Prostate gland (tissue), 2 donors: ENCODE data around the gene TMEM92. TPM values are rescaled to one million over a fixed set of nuclear protein-coding genes. Genes with fewer than 3 reads are reported as not detected.

Source experiments
- DNase-seq: peaks from one replicate; pipeline ENCODE4 v3.0.0-alpha.2; 2019; ENCODE audit warnings: low spot score
- H3K27ac ChIP-seq, 2 donors: fragments of 200-600 bp; sonication (generic); 2 replicates each; pipeline ENCODE4 v1.5.1; 2017 to 2019
- H3K27me3 ChIP-seq: fragments of 200-600 bp; sonication (generic); replicated peaks from 2 replicates; pipeline ENCODE4 v1.5.1; 2019; ENCODE audit not compliant: insufficient read depth
- H3K36me3 ChIP-seq, 2 donors: fragments of 200-600 bp; sonication (generic); 1 replicate in 1 of 2; 2 replicates in 1 of 2; pipeline versions ENCODE4 v1.5.1 to v1.8.1; 2017 to 2019
- H3K4me1 ChIP-seq: fragments of 200-600 bp; sonication (generic); replicated peaks from 2 replicates; pipeline ENCODE4 v1.5.1; 2019
- H3K4me3 ChIP-seq, 2 donors: fragments of 200-600 bp; sonication (generic); 2 replicates each; pipeline ENCODE4 v1.5.1; 2017 to 2019
- H3K9me3 ChIP-seq: fragments of 200-600 bp; sonication (generic); 2 replicates; pipeline ENCODE4 v1.5.1; 2017
- CTCF ChIP-seq, 4 experiments: fragments of 200-600 bp in 2 of 4; fragments of 450-650 bp in 2 of 4; sonication (generic) in 2 of 4; IDR thresholded peaks; 1 replicate in 3 of 4; 2 replicates in 1 of 4; pipeline ENCODE4 v1.5.1; 2016 to 2019; ENCODE audit warnings: antibody characterized with exemption in 4 of 4, mild to moderate bottlenecking in 2 of 4, moderate library complexity in 2 of 4
- POLR2A ChIP-seq: fragments of 450-650 bp; IDR thresholded peaks from one replicate; pipeline ENCODE4 v1.6.1; 2016; ENCODE audit warnings: antibody characterized with exemption, mild to moderate bottlenecking
- POLR2AphosphoS5 ChIP-seq: sonication (generic); formaldehyde crosslinking; IDR thresholded peaks from one replicate; pipeline ENCODE4 v1.6.1; 2017; ENCODE audit warnings: antibody characterized with exemption
- WGBS: methylation state at CpG from one replicate; pipeline ENCODE4 v1.1.5; 2018; 5-methylcytosine and 5-hydroxymethylcytosine counted together
- intact Hi-C: fragments of 100-400 bp; cut with DNase I; formaldehyde crosslinking; loops from one replicate; pipeline ENCODE4 v1.14.2; 2022
- total RNA-seq, 2 donors: library from RNA; depleted of rRNA; stranded (reverse); fragments of >200 nt; gene quantifications; one replicate each; pipeline ENCODE4 v1.1.0, GENCODE V29; 2016

Gene TMEM92
- total RNA-seq, 2 donors from 2014 or later, result 0.91 to 0.96 TPM

GRCh38 chr17:50272711-50273653, 1.3 kb upstream of the TMEM92 start:
- intact Hi-C loops, result loop anchor here (1.0 kb wide), 2 partner anchors 24 to 73 kb away; no protein-coding TSS in a partner anchor
- Histone ChIP-seq H3K36me3 (no peaks in the 10 kb centered on the region), H3K4me1 (peaks cover 3% of the 10 kb centered on the region), H3K4me3 (peak overlapping the region; percentile 26 to 35), H3K9me3 (no peaks in the 10 kb centered on the region), H3K27me3 (no peaks in the 10 kb centered on the region), H3K27ac (peak overlapping the region; percentile 49 to 58)
- no peak for DNase-seq
- TF ChIP-seq CTCF (IDR thresholded peaks at IDR 0.05) (peak; percentile 91 to 95 (median 93)), POLR2A (no peak)
- WGBS, result 6% methylated on average over 53 of the region's 57 CpGs

GRCh38 chr17:50273654-50274040, 619 bp upstream of the TMEM92 start:
- no peak for DNase-seq
- TF ChIP-seq POLR2AphosphoS5, result no peak
- no peak for TF ChIP-seq CTCF (IDR thresholded peaks at IDR 0.05)
- no peak for TF ChIP-seq POLR2A
- Histone ChIP-seq H3K27me3 (no peaks in the 10 kb centered on the region), H3K27ac (no peak overlapping the region), H3K9me3 (no peaks in the 10 kb centered on the region), H3K4me3 (no peak overlapping the region), H3K36me3 (no peaks in the 10 kb centered on the region), H3K4me1 (peaks cover 3% of the 10 kb centered on the region)
- intact Hi-C loops, result loop anchor here (1.0 kb wide), 2 partner anchors 24 to 73 kb away; no protein-coding TSS in a partner anchor
- WGBS, result 81% methylated on average over 8 of the region's 8 CpGs

- Histone ChIP-seq H3K4me1 (peaks cover 3% of the 10 kb centered on the region), H3K9me3 (no peaks in the 10 kb centered on the region), H3K4me3 (no peak overlapping the region), H3K27me3 (no peaks in the 10 kb centered on the region), H3K36me3 (no peaks in the 10 kb centered on the region), H3K27ac (no peak overlapping the region)
- WGBS, result 69% methylated on average over 4 of the region's 4 CpGs
- intact Hi-C loops, result no loop called here
- no peak for DNase-seq
- no peak for TF ChIP-seq POLR2A
- no peak for TF ChIP-seq POLR2AphosphoS5
- TF ChIP-seq CTCF (IDR thresholded peaks at IDR 0.05), result no peak
These were observed 593 bp downstream of the TMEM92 start for GRCh38 chr17:50274897-50275221.

DNA sequence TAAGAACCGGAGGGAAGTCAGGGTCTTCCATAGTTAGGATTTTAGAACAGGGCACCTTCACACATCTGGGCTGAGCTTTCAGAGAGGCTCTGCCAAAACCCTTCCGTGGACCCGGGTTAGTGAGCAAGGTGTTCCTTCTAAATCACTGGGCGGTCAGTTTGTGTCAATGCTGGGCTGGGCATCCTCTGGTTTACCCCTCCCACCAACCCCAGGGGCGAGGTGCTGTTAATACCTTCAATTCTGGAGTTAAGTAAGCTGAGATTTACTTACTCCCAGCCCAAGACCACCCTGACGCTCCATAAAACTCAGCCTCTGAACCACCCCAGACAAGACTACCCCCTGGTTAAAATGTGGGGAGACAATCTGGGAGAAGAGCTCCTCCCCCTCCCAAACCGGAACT, 1.0 kb downstream of the TMEM92 start:
- no peak for DNase-seq
- H3K9me3 ChIP-seq, result no peaks in the 10 kb centered on the region
- no peak overlapping the region for H3K4me3 ChIP-seq
- H3K27ac ChIP-seq, result no peak overlapping the region
- WGBS, result 52% methylated on average over 7 of the region's 7 CpGs
- TF ChIP-seq POLR2A (no peak), POLR2AphosphoS5 (no peak), CTCF (IDR thresholded peaks at IDR 0.05) (no peak)
- H3K27me3 ChIP-seq, result no peaks in the 10 kb centered on the region
- H3K36me3 ChIP-seq, result no peaks in the 10 kb centered on the region
- intact Hi-C loops, result no loop called here
- H3K4me1 ChIP-seq, result peaks cover 3% of the 10 kb centered on the region
